HG03442 (cell line): ENCODE data around the gene TMEM126B.
"Not testable (repeated sequence)": the region's sequence is repeated elsewhere in the genome, so short reads cannot be mapped to it uniquely, and the experiment has no call there.

Source experiments
- ATAC-seq: cut with Tn5 transposase; IDR thresholded peaks from one replicate; pipeline ENCODE4 v1.9.1; 2021; ENCODE audit warnings: mild to moderate bottlenecking, moderate library complexity; ENCODE audit not compliant: unreplicated experiment

Gene TMEM126B

GRCh38 chr11:85647604-85648299 lies 19.4 kb downstream of the TMEM126B start, which contains the start of gene TMEM126A:
TMEM126A (plus strand) TSS chr11:85647967; CDS start chr11:85650256, 2,289 bp downstream.
- peak; percentile 99 for ATAC-seq

- no peak for ATAC-seq
These were observed 22.7 kb downstream of the TMEM126B start for GRCh38 chr11:85651118-85651517.

GRCh38 chr11:85652786-85653447 lies 24.5 kb downstream of the TMEM126B start:
- no peak for ATAC-seq

DNA sequence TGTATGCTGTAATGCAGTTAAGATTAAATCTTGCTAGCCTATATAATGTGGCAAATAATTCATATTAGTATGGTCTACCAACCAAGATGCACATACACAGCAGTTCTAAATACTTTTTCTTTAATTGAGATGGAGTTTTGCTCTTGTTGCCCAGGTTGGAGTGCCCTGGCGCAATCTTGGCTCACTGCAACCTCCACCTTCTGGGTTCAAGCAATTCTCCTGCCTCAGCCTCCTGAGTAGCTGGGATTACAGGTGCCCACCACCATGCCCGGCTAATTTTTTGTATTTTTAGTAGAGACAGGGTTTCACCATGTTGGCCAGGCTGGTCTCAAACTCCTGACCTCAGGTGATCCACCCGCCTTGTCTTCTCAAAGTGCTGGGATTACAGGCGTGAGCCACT lies 25.9 kb downstream of the TMEM126B start:
- ATAC-seq: not testable (repeated sequence)

DNA sequence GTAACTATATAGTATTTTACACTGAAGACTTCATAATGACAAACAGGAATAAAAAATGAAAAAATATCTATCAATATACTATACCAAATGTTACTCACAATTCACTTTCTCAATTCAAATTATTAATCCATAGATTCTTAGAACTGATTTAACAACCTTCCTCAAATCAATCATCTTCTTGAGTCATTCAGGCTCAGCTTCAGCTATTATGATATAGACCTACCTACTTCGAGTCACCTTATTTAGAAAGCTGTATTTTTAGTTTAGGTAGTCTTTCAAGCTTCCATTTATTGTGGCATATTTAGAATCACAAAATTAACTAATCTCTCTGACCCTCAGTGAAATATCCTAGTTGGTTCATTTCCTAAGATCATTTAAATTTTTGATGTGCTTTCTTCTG lies 28.4 kb downstream of the TMEM126B start:
- no peak for ATAC-seq

GRCh38 chr11:85658180-85658579 lies 29.8 kb downstream of the TMEM126B start:
- no peak for ATAC-seq

DNA sequence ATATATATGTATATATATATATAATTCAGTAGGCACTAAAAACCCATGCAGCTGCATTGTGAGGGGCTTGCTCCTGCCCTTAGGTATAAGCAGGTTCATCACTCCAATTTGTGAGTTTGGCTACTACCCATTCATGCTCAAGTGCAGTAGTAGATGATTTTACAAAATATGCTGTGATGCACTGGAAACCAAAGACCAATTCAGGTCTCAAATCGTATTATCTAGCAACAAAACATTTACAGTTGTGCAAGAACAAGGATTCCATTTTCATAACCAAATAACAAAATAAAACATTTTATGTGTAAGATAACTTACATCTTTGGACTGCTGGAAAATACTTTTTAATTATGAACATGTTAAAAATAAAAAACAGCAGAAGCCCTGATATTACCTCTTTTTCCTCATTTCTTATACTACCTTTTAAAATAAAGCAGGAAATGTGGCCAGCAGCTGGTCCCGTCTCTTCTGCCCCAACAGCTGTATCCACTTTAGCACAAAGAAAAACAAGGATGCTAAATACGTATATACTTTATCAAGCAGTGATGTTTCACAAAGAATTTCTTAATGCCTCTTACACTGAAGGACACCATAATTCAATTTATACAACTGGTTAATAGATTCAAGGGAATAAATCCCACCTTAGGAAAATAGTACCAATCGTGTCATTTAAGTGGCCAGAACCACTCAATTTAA lies 33.7 kb downstream of the TMEM126B start:
- ATAC-seq: no peak

- ATAC-seq: no peak
These were observed 34.8 kb downstream of the TMEM126B start for GRCh38 chr11:85663080-85663752.

DNA sequence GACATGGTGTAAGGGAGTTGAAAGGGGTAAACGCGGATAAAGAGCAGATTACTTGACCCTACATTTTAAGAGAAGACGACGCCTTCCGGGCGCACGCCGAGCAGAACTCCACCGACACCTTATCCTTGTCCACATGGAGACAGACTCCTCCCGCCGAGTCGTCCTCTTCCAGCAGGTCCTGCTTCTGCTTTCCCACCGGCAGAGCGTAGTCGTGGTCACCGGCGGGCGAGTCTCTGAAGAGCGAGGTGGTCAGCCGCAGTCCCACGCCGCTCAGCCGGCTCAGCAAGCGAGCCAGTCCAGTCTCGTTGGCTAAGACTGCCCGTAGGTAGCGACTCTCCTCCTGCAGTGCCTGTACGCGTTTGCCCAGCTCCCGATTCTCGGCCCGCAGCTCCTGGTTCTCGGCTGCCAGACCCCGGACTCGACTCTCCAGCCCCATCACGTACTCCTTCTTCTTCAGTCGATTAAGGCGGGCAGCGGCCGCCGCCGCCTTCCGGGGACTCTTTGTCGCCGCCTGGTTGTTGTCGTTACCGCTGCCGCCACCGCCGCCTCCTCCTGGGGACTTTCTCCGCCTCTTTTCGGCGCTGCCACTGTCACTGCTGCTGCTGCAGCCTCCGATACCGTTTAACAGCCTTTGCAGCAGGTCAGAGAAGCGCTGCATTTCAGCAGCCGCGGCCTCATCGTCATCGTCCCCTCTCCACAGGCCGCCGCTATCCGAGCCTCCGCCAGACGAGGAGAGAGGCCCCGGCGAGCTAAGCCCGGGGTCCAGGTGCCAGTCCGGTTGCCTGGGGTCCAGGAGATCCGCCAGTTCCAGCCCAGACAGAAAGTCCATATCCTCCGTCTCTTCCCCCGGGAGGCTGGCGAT lies 35.6 kb downstream of the TMEM126B start:
- peak; percentile 70 for ATAC-seq

GRCh38 chr11:85664615-85665481 lies 36.5 kb downstream of the TMEM126B start, which contains the start of gene CREBZF:
CREBZF (minus strand) TSS chr11:85665129; CDS start chr11:85664875, 254 bp downstream.
- peak; percentile 91 for ATAC-seq

GRCh38 chr11:85665733-85666132 lies 37.3 kb downstream of the TMEM126B start:
- ATAC-seq: no peak

DNA sequence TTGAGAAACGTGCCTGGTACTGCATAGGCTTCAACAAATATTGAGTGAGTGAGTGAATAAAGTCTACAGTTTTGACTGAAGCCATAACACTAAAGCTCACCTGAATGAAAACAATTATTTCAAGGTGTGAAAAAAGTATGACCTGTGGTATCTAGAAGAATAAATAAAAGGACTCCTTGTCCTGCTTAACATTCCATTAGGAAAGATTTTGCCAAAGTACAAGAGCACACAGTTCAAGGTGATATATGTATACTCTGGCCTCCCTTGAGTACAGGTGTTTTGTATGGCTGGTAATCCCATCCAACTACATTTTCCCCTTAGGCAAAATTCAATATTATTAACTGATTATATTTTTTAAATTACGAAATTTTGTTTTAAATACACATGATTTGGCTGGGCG lies 38.3 kb downstream of the TMEM126B start:
- no peak for ATAC-seq

GRCh38 chr11:85668157-85668556 lies 39.8 kb downstream of the TMEM126B start:
- no peak for ATAC-seq

DNA sequence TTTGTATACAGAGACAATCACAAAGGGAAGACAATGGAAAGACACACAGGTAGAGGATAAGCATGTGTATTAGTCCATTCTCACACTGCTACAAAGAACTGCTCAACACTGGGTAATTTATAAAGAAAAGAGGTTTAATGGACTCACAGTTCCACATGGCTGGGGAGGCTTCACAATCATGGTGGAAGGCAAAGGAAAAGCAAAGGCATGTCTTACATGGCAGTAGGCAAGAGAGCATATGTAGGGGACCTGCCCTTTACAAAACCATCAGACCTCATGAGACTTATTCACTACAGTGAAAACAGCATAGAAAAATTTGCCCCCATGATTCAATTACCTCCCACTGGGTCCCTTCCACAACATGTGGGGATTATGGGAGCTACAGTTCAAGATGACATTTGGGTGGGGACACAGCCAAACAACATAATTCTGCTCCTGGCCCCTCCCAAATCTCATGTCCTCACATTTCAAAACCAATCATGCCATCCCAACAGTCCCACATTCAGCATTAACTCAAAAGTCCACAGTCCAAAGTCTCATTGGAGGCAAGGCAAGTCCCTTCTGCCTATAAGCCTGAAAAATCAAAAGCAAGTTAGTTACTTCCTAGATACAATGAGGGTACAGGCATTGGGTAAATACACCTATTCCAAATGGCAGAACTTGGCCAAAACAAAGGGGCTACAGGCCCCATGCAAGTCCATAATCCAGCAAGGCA lies 42.7 kb downstream of the TMEM126B start:
- ATAC-seq: not testable (repeated sequence)

DNA sequence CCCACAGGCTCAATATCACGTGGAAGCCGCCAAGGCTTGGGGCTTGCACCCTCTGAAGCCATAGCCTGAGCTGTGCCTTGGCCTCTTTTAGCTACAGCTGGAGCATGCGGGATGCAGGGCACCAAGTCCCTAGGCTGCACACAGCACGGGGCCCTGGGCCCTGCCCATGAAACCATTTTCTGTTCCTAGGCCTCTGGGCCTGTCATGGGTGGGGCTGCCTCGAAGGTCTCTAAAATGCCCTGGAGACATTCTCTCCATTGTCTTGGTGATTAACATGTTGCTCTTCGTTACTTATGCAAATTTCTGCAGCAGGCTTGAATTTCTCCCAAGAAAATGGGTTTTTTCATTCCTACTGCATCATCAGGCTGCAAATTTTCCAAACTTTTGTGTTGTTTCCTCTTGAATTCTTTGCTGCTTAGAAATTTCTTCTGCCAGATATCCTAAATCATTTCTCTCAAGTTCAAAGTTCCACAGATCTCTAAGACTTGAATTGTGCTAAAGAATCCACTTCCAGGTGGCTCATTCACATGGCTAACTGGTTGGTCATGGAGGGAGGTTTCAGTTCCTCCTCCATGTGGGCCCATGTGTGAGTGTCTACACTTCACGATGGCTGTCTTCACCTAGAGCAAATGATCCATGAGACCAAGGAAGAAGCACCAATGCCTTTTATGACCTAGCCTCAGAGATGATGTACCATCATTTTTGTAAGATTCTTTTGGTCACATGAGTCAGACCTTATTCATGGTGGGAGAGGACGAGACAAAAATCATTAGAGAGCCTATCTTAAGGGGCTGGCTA lies 43.9 kb downstream of the TMEM126B start:
- ATAC-seq: no peak

DNA sequence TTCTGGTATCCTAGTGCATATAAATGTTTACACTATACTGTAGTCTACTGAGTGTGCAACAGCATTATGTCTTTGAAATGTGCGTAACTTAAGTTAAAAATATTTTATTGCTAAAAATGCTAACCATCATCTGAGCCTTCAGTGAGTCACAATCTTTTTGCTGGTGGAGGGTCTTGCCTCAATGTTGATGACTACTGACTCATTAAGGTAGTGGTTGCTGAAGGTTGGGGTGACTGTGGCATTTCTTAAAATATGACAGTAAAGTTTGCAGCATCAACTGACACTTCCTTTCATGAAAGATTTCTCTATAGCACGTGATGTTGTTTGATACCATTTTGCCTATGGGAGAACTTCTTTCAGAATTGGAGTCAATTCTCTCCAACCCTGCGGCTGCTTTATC lies 45.0 kb downstream of the TMEM126B start:
- no peak for ATAC-seq

DNA sequence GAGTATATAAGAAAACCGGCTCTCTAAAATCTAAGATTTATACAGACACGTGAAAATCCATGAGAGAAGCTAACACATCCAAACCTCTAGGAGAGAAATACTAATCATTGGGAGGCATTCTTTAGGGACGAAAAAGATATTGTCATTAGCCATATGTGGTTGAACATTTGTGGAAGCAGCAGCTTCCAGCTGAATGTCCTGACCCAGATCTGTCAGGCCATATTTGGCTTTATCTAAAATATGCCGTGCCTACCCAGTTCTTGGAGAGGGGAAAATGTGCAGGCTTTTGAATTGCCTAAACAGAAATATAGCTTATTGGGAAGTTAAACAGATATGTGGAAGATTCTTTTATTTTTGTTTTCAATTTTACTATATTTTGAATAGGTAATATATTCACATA lies 51.2 kb downstream of the TMEM126B start:
- ATAC-seq: no peak

GRCh38 chr11:85680897-85681296 lies 52.5 kb downstream of the TMEM126B start:
- ATAC-seq: no peak
